Heart right ventricle (tissue), 16 donors: ENCODE results near the gene MEGF11. TPM values are rescaled to one million over a fixed set of nuclear protein-coding genes. Genes with fewer than 3 reads are reported as not detected.
"Not testable (repeated sequence)": the region's sequence is repeated elsewhere in the genome, so short reads cannot be mapped to it uniquely, and the experiment has no call there.

Experiments
- ATAC-seq, 8 donors: fragments of 200-7000 bp; cut with Tn5 transposase; one replicate each; pipeline ENCODE4 v1.9.1; 2020; ENCODE audit warnings: mild to moderate bottlenecking in 8 of 8, moderate library complexity in 8 of 8, moderate number of reproducible peaks in 1 of 8
- DNase-seq, 2 donors: peaks; one replicate each; pipeline ENCODE4 v3.0.0-alpha.2; 2020
- H3K27ac ChIP-seq, 10 donors: fragments of 200-600 bp; sonication (generic) in 2 of 10; one replicate each; pipeline versions ENCODE4 v1.5.0 to v1.8.0; 2020 to 2022; ENCODE audit warnings: mild to moderate bottlenecking in 3 of 10
- H3K27me3 ChIP-seq, 7 donors: fragments of 200-600 bp; one replicate each; pipeline ENCODE4 v1.8.0; 2021 to 2022; ENCODE audit warnings: mild to moderate bottlenecking in 2 of 7
- H3K36me3 ChIP-seq, 9 donors: fragments of 200-600 bp; sonication (generic) in 1 of 9; one replicate each; pipeline versions ENCODE4 v1.5.0 to v1.8.0; 2020 to 2022; ENCODE audit warnings: mild to moderate bottlenecking in 2 of 9
- H3K4me1 ChIP-seq, 9 donors: fragments of 200-600 bp; sonication (generic) in 1 of 9; one replicate each; pipeline versions ENCODE4 v1.5.0 to v1.8.0; 2020 to 2022; ENCODE audit warnings: mild to moderate bottlenecking in 4 of 9
- H3K4me3 ChIP-seq, 10 donors: fragments of 200-600 bp; sonication (generic) in 2 of 10; one replicate each; pipeline versions ENCODE4 v1.5.0 to v1.8.0; 2020 to 2022; ENCODE audit warnings: mild to moderate bottlenecking in 7 of 10, moderate library complexity in 2 of 10
- H3K9me3 ChIP-seq, 11 donors: fragments of 200-600 bp in 10 of 11; sonication (generic) in 2 of 11; one replicate each; pipeline versions ENCODE4 v1.5.0 to v1.8.0; 2013 to 2022; ENCODE audit warnings: mild to moderate bottlenecking in 2 of 11, control low read depth in 1 of 11, moderate library complexity in 1 of 11
- WGBS, 2 donors: extraction: QIAGEN DNeasy Blood & Tissue Kit; methylation state at CpG; one replicate each; pipeline ENCODE4 v1.1.7; 2013; ENCODE audit warnings: inconsistent platforms in 1 of 2; 5-methylcytosine and 5-hydroxymethylcytosine counted together
- intact Hi-C, 10 donors: fragments of 100-400 bp; cut with DNase I; formaldehyde crosslinking; loops; one replicate each; pipeline versions ENCODE4 v1.11.1 to v1.14.2; 2022
- polyA plus RNA-seq, 2 donors: library from polyadenylated mRNA; stranded (reverse); fragments of 200-250 nt; gene quantifications; one replicate each; pipeline ENCODE4 v1.2.3, GENCODE V29; 2013
- total RNA-seq, 10 donors: library from RNA; stranded (reverse); fragmentation: NEBNext Ultra II Directional in 3 of 10; extraction: Animal tissue kit (Norgen Biotek cat#: 25700) in 3 of 10; gene quantifications; one replicate each; pipeline versions ENCODE4 v1.2.1 to v1.2.4, GENCODE V29; 2021 to 2023
- TF ChIP-seq, protein P1 (sequence below), 9 donors: fragments of 200-600 bp; sonication (generic) in 2 of 9; IDR thresholded peaks; one replicate each; pipeline versions ENCODE4 v1.5.0 to v1.8.0; 2021 to 2022; ENCODE audit warnings: antibody characterized with exemption in 9 of 9, mild to moderate bottlenecking in 5 of 9, moderate library complexity in 1 of 9
- donor health status: Arrhythmogenic right ventricular cardiomyopathy.
- donor health status: ischemic (EF 13 %, LVEDD 7.1; RV severe dilation, severe dysfunction).
- donor health status: healthy with polysubstance abuse.
- donor health status: DM: no; HTN: yes; CAD: no.
- donor health status: DM: no; HTN: no; CAD: no.
- donor health status: ischemic (EF 25% LVEDD 6.9; RV normal size, moderate dysfunction).
- donor health status: ischemic (EF 25% LVEDD 5.7; RV mildly dilated, moderate dysfunction).
- donor health status: healthy.
- donor health status: DM: yes; HTN: yes; CAD: no.
- donor health status: Ischemic cardiomyopathy.
- donor health status: ischemic (EF 35%, LVEDD 5.7; RV mildly dilated, moderate dysfunction).
- donor health status: nonischemic (EF 11% LVEDD 7.7; RV severe dilation, severe dysfunction).
- donor health status: DM: yes; HTN: yes; CAD: no.
- donor health status: PGD.
- donor health status: ischemic (EF 29% LVEDD 5.4; RV normal size, mild dysfunction).
- donor health status: nonischemic (EF 23%, LVEDD 6.1; RV moderate dilation, normal function).

The MEGF11 gene
- total and polyA plus RNA-seq, 12 donors = 0.03 TPM; not detected in 11

DNA sequence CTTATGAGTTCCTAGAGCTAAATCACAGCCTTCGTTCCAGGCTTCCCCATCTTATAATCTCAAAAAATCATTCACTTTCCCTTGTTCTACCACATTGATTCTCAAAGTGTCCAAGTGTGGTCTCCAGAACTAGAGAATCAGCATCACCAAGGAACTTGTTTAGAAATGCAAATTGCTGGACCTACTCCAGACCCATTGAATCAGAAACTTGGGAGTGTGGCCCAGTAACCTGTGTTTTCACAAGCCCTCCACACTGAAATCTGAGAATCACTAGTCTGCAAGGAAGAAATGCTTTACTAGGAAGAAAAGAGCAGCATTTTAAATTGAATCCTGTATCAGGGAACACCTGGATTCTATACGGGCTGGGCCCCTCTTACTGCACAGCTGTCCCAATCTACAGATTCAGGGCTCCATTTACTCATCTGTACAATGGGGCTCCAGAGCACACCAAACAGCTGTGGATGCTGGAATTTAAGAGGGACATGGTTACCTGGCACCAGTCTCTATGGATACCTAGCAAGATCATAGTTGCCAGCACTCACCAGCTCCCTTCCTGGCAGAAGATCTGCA, 3.9 kb downstream of the MEGF11 start:
- Histone ChIP-seq H3K4me3 (no peak overlapping the region), H3K27ac (no peak overlapping the region), H3K27me3 (peaks cover 0 to 82% (median 66%) of the 10 kb centered on the region in 7 donors), H3K36me3 (no peaks in the 10 kb centered on the region), H3K4me1 (peaks cover 15 to 30% (median 28%) of the 10 kb centered on the region in 9 donors), H3K9me3 (no peaks in the 10 kb centered on the region)
- 91 to 94% methylated on average over 2 of the region's 2 CpGs for whole genome bisulfite sequencing, 2 donors
- TF ChIP-seq, protein P1, sequence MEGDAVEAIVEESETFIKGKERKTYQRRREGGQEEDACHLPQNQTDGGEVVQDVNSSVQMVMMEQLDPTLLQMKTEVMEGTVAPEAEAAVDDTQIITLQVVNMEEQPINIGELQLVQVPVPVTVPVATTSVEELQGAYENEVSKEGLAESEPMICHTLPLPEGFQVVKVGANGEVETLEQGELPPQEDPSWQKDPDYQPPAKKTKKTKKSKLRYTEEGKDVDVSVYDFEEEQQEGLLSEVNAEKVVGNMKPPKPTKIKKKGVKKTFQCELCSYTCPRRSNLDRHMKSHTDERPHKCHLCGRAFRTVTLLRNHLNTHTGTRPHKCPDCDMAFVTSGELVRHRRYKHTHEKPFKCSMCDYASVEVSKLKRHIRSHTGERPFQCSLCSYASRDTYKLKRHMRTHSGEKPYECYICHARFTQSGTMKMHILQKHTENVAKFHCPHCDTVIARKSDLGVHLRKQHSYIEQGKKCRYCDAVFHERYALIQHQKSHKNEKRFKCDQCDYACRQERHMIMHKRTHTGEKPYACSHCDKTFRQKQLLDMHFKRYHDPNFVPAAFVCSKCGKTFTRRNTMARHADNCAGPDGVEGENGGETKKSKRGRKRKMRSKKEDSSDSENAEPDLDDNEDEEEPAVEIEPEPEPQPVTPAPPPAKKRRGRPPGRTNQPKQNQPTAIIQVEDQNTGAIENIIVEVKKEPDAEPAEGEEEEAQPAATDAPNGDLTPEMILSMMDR (IDR thresholded peaks at IDR 0.05) = no peak
- DNase-seq (no peak), ATAC-seq (no peak)
- intact Hi-C loops = no loop called here

DNA sequence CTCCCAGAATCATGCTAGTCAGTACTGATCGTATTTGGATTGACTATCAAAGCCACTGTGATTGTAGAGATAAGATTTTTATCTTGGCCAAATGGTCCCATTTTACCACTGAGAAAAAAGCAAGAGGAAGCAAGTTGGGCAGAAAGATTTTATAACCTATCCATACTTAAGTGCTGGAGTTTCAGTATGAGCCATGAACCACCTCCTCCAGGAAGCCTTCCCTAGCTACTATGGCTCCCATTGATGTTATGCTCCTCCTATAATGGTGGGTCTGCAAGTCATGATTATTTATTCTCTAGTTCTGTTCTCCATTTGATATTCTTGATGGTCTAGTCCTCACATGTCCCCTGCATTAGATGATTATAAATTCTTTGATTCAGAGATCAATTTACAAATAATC, 6.6 kb downstream of the MEGF11 start:
- Histone ChIP-seq H3K36me3 (no peaks in the 10 kb centered on the region), H3K4me1 (peaks cover under 1 to 5% (median 3%) of the 10 kb centered on the region in 9 donors), H3K9me3 (no peaks in the 10 kb centered on the region), H3K27me3 (peaks cover 0 to 60% (median 38%) of the 10 kb centered on the region in 7 donors), H3K27ac (no peak overlapping the region), H3K4me3 (no peak overlapping the region)
- DNase-seq (no peak), ATAC-seq (no peak)
- TF ChIP-seq, protein P1 (IDR thresholded peaks at IDR 0.05) = no peak
- intact Hi-C loops = no loop called here
- 67 to 79% methylated on average over 1 of the region's 1 CpG for WGBS, 2 donors

DNA sequence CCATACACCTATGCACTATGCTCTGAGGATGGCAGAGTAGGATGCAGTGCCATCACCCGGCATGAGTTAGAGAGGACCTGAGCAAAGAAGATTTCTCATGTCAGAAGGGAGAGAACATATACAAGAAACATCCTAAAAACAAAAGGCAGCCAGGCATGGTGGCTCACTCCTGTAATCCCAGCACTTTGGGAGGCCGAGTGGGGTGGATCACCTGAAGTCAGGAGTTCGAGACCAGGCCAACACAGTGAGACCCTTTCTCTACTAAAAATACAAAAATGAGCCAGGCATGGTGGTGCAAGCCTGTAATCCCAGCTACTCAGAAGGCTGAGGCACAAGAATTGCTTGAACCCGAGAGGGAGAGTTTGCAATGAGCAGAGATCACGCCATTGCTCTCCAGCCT, 7.7 kb downstream of the MEGF11 start:
- WGBS, 2 donors = 79 to 80% methylated on average over 5 of the region's 5 CpGs
- H3K4me1 ChIP-seq, ATAC-seq, intact Hi-C loops, H3K9me3 ChIP-seq, H3K4me3 ChIP-seq, H3K27ac ChIP-seq, H3K36me3 ChIP-seq, DNase-seq: not testable (repeated sequence)
- peaks cover 0 to 54% (median 27%) of the 10 kb centered on the region in 7 donors for H3K27me3 ChIP-seq

DNA sequence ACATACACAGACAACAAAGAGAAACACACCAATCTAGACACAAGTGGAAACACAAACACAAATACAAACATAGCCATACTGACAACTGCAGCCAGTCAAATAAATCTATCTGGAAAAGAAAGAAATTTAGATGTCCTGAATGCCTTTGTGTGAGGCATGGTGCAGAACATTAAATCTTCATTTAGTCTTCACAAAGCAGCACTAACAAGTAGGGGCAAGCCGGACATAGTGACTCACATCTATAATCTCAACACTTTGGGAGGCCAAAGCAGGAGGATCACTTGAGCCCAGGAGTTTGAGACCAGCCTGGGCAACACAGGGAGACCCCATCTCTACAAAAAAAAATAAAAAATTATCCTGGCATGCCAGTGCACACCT, 11.7 kb downstream of the MEGF11 start:
- ATAC-seq (no peak), DNase-seq (no peak)
- H3K27ac ChIP-seq = no peak overlapping the region
- 58 to 96% methylated on average over 1 of the region's 1 CpG for WGBS, 2 donors
- H3K4me3 ChIP-seq = no peak overlapping the region
- TF ChIP-seq, protein P1 (IDR thresholded peaks at IDR 0.05) = no peak
- H3K36me3 ChIP-seq = no peaks in the 10 kb centered on the region
- intact Hi-C loops = no loop called here
- H3K27me3 ChIP-seq = peaks cover 0 to 50% (median 35%) of the 10 kb centered on the region in 7 donors
- no peaks in the 10 kb centered on the region for H3K9me3 ChIP-seq
- no peaks in the 10 kb centered on the region for H3K4me1 ChIP-seq

DNA sequence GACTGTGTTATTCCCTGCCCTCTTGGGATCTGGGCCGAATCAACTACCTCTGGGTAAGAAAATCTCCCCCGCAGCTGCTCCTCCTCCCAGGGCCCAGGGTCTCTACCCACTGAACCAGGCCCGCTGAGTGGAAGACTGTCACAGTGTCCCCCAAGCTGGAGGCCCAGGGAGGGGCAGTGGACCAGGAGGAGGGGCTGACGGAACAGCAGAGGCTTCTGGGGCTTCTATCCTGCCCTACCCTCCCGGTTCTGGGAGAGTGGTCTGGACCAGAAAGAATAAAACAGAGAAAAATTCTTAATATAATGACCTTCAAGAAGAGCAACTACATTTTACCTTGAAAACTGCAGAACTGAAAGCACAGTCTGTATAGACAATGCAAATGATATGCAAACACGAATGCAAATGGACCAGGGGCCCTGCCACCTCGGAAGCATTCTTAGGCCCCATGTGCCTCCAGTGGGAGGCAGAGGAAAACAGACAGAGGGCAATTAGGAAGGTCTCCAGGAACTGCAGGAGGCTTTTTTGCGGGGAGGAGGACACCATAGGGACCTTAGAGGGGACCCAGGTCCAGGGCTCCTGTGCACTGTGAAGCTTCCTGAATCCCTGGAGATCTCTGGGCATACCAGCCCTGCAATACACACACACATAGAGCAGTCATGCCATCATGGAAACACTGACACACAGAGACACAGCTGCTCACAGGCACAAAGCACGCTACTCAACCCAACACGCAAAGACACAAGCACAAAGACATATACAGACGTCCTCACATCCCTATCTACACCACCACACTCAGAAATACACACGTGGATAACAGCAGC, 12.3 kb downstream of the MEGF11 start:
- Histone ChIP-seq H3K27ac (no peak overlapping the region), H3K36me3 (no peaks in the 10 kb centered on the region), H3K4me3 (no peak overlapping the region), H3K27me3 (peaks cover 0 to 51% (median 34%) of the 10 kb centered on the region in 7 donors), H3K9me3 (no peaks in the 10 kb centered on the region), H3K4me1 (no peaks in the 10 kb centered on the region)
- ATAC-seq (no peak), DNase-seq (no peak)
- intact Hi-C loops = no loop called here
- WGBS, 2 donors = 77 to 82% methylated on average over 12 of the region's 12 CpGs
- TF ChIP-seq, protein P1 (IDR thresholded peaks at IDR 0.05) = no peak
